CD4-positive, CD25-positive, alpha-beta regulatory T cell (primary cell): ENCODE measurements around the gene DESI2. TPM values are rescaled to one million over a fixed set of nuclear protein-coding genes. Genes with fewer than 3 reads are reported as not detected.
A peak's percentile ranks its signal among the peaks of the same experiment; 100 is the strongest.
"Not testable (repeated sequence)": the region's sequence is repeated elsewhere in the genome, so short reads cannot be mapped to it uniquely, and the experiment has no call there.

Experiments used
- ATAC-seq, 2 donors: fragments of 150-1000 bp; cut with Tn5 transposase; one replicate each; pipeline ENCODE4 v1.10.0; 2021; ENCODE audit warnings: low read depth in 2 of 2, moderate number of reproducible peaks in 2 of 2, moderate library complexity in 1 of 2
- DNase-seq, 3 donors: peaks; one replicate each; pipeline versions ENCODE4 v3.0.0 to v3.0.0-alpha.2; 2012 to 2022; ENCODE audit warnings: mixed read lengths in 1 of 3
- H3K27ac ChIP-seq: one replicate; pipeline ENCODE4 v1.7.0; 2013; ENCODE audit warnings: mild to moderate bottlenecking, low read length; ENCODE audit not compliant: insufficient read depth, poor library complexity, severe bottlenecking
- H3K27me3 ChIP-seq: one replicate; pipeline ENCODE4 v1.7.0; 2013; ENCODE audit warnings: low read length; ENCODE audit not compliant: control insufficient read depth, insufficient read depth
- H3K36me3 ChIP-seq: one replicate; pipeline ENCODE4 v1.7.0; 2013; ENCODE audit warnings: mild to moderate bottlenecking, low read length, moderate library complexity; ENCODE audit not compliant: control insufficient read depth, insufficient read depth
- H3K4me1 ChIP-seq: 2 replicates; pipeline ENCODE4 v1.7.0; 2013; ENCODE audit warnings: mild to moderate bottlenecking, low read length; ENCODE audit not compliant: insufficient read depth, control insufficient read depth, poor library complexity, severe bottlenecking
- H3K4me3 ChIP-seq: one replicate; pipeline ENCODE4 v1.7.0; 2013; ENCODE audit warnings: low read depth, mild to moderate bottlenecking, low read length, moderate library complexity
- H3K9me3 ChIP-seq, 2 experiments: 1 replicate in 1 of 2; 2 replicates in 1 of 2; pipeline ENCODE4 v1.7.0; 2013; ENCODE audit warnings: low read length in 2 of 2, mild to moderate bottlenecking in 1 of 2, moderate library complexity in 1 of 2; ENCODE audit not compliant: control insufficient read depth in 2 of 2
- H3K27ac Mint-ChIP-seq, 3 donors: one replicate each; pipeline ENCODE4 v1.8.0; 2020 to 2022; ENCODE audit warnings: mild to moderate bottlenecking in 3 of 3, mixed read lengths in 3 of 3, moderate library complexity in 2 of 3
- H3K27me3 Mint-ChIP-seq: one replicate; pipeline ENCODE4 v1.8.0; 2022; ENCODE audit warnings: mild to moderate bottlenecking, mixed read lengths
- H3K36me3 Mint-ChIP-seq: one replicate; pipeline ENCODE4 v1.8.0; 2020; ENCODE audit warnings: mixed read lengths
- H3K4me1 Mint-ChIP-seq, 4 donors: one replicate each; pipeline ENCODE4 v1.8.0; 2020 to 2022; ENCODE audit warnings: mixed read lengths in 4 of 4, mild to moderate bottlenecking in 1 of 4
- H3K4me3 Mint-ChIP-seq, 4 donors: one replicate each; pipeline ENCODE4 v1.8.0; 2020 to 2022; ENCODE audit warnings: mild to moderate bottlenecking in 4 of 4, mixed read lengths in 4 of 4, moderate library complexity in 3 of 4
- H3K9me3 Mint-ChIP-seq, 7 donors: one replicate each; pipeline ENCODE4 v1.8.0; 2020 to 2022; ENCODE audit warnings: mixed read lengths in 7 of 7, mild to moderate bottlenecking in 3 of 7, moderate library complexity in 2 of 7
- polyA plus RNA-seq, 4 donors: library from polyadenylated mRNA; unstranded; fragments of 300-500 nt; fragmentation: Illumina TruSeq; gene quantifications; one replicate each; pipeline ENCODE4 v1.2.3, GENCODE V29; 2021
- total RNA-seq: library from RNA; stranded (reverse); gene quantifications from one replicate; pipeline ENCODE4 v1.2.3, GENCODE V29; 2022

DESI2 gene
- total and polyA plus RNA-seq, 5 donors from 2014 or later = 15.6 to 23.7 (median 18.4) TPM

DNA sequence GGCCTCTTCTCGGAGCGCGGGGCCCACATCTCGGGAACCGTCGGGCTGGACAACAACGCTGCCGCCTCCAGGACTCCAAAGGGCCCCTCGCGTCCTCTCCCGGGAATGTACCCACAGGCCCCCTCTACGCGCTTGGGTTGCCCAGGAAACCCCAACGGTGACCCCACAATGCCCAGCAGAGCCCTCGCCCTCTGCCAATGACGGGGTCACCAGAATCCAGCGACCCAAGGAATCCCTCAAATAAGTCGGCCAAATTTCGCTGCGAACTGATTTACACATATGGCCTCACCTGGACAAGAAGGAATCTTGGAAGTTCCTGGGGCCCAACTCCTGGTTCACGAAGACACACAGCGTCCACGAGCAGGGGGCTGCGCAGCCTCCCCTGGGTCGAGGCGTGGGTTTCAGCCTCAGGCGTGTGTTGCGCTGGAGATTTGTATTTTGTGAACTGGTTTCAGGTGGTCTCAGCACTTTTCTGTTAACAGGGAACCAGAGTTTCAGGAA, 78.1 kb downstream of the DESI2 start:
- Histone ChIP-seq H3K27me3 (peaks cover 4% of the 10 kb centered on the region), H3K4me1 (peaks cover 12% of the 10 kb centered on the region), H3K4me3 (no peak overlapping the region), H3K36me3 (no peaks in the 10 kb centered on the region), H3K9me3 (no peaks in the 10 kb centered on the region), H3K27ac (no peak overlapping the region)
- ATAC-seq = no peak
- peaks cover 47% of the 10 kb centered on the region for H3K27me3 Mint-ChIP-seq
- H3K9me3 Mint-ChIP-seq = peaks cover 0 to 3% (median 0%) of the 10 kb centered on the region in 7 donors
- H3K27ac Mint-ChIP-seq = peak overlapping the region in 1 of 3 donors; percentile 42
- H3K4me1 Mint-ChIP-seq = peaks cover 0 to 15% (median 3%) of the 10 kb centered on the region in 4 donors
- no peaks in the 10 kb centered on the region for H3K36me3 Mint-ChIP-seq
- H3K4me3 Mint-ChIP-seq = peak overlapping the region in 3 of 4 donors; percentile 66 to 84 (median 70)
- no peak for DNase-seq

DNA sequence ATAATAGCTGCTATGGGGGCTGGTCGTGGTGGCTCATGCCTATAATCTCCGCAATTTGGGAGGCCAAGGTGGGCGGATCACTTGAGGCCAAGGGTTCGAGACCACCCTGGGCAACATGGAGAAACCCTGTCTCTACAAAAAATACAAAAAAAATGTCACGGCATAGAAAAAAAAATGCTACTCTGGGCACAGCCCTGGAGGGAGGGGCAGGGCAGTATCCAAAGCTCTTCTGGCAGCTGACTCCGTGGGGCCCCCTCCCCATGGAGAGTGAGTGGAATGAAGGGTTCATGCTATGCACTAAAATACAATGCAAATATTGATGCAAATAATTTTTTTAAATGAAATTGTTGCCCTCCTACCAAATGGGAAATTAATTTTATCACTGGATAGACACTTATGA, 78.7 kb downstream of the DESI2 start:
- ATAC-seq (no peak), DNase-seq (no peak)
- H3K27ac ChIP-seq = no peak overlapping the region
- Mint-ChIP-seq H3K4me1 (peaks cover 0 to 15% (median 3%) of the 10 kb centered on the region in 4 donors), H3K27ac (no peak overlapping the region), H3K36me3 (no peaks in the 10 kb centered on the region), H3K9me3 (peaks cover 0 to 3% (median 0%) of the 10 kb centered on the region in 7 donors), H3K4me3 (peak overlapping the region in 3 of 4 donors; percentile 48 to 84 (median 66)), H3K27me3 (peaks cover 43% of the 10 kb centered on the region)
- H3K9me3 ChIP-seq = no peaks in the 10 kb centered on the region
- H3K27me3 ChIP-seq = peaks cover 4% of the 10 kb centered on the region
- H3K36me3 ChIP-seq = no peaks in the 10 kb centered on the region
- H3K4me3 ChIP-seq = no peak overlapping the region
- peaks cover 12% of the 10 kb centered on the region for H3K4me1 ChIP-seq

DNA sequence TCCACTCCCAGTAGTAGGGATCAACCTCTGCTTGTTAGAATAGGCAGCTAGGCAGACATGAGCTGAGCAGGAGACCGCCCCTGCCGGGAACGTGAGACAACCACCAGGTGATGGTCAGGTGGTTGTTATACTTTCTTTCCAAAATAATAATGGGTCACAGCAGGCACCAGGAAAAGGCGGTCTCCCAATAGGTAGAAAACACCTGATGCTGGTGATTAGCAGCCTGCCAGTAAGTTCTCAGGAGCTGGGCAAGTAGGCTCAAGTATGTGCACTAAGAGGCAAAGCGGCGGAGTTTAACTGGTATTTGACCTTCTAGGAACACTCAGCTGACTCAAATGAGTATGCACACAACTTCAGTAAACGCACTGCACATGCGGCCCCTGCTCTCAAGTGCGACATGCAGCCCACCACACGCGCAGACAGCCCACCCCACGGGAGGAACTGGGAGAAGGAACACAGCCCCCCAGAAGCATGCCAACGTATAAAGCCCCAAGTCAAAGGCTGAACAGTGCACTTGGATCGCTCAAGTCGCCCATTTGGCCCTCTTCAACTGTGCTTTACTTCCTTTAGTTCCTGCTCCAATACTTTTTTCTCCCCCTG, 80.0 kb downstream of the DESI2 start:
- no peak overlapping the region for H3K27ac ChIP-seq

DNA sequence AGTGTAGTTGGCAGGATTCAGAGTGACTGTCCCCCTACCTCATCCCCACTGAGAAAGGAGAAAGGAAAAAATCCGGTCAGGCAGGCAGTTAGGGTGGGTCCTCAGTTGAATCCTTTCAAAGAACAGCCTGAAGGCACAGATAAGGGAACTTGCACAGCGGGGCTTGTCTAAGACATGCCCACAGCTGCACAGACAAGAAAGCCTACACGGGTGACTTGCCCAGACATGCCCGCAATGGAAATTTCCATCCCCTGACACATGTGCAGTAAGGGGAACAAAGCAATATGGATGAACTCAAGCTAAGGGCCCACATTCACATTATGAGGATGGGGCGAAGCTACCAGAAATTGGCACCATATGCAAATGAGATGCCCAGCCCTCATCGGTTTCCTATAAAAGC, 82.5 kb downstream of the DESI2 start:
- no peak for ATAC-seq
- no peak overlapping the region for H3K27ac ChIP-seq
- no peak overlapping the region for H3K4me3 ChIP-seq
- Mint-ChIP-seq H3K4me1 (peaks cover 0 to 5% (median 0%) of the 10 kb centered on the region in 4 donors), H3K36me3 (no peaks in the 10 kb centered on the region), H3K9me3 (peaks cover 0 to 1% (median 0%) of the 10 kb centered on the region in 7 donors), H3K27me3 (peaks cover 22% of the 10 kb centered on the region), H3K4me3 (no peak overlapping the region), H3K27ac (no peak overlapping the region)
- peak in 1 of 3 donors; percentile 63 for DNase-seq
- H3K27me3 ChIP-seq = peaks cover 4% of the 10 kb centered on the region
- no peaks in the 10 kb centered on the region for H3K36me3 ChIP-seq
- H3K9me3 ChIP-seq = no peaks in the 10 kb centered on the region
- peaks cover 3% of the 10 kb centered on the region for H3K4me1 ChIP-seq

More for the DNA sequence above, 80.0 kb downstream of the DESI2 start:
- H3K36me3 Mint-ChIP-seq = no peaks in the 10 kb centered on the region
- peaks cover 38% of the 10 kb centered on the region for H3K27me3 Mint-ChIP-seq
- no peak overlapping the region for H3K27ac Mint-ChIP-seq
- H3K4me3 Mint-ChIP-seq = peak overlapping the region in 1 of 4 donors; percentile 80
- peaks cover 0 to 15% (median 3%) of the 10 kb centered on the region in 4 donors for H3K4me1 Mint-ChIP-seq
- DNase-seq = no peak
- Histone ChIP-seq H3K4me1 (peaks cover 12% of the 10 kb centered on the region), H3K9me3 (no peaks in the 10 kb centered on the region), H3K36me3 (no peaks in the 10 kb centered on the region), H3K27me3 (peaks cover 4% of the 10 kb centered on the region), H3K4me3 (no peak overlapping the region)
- ATAC-seq = no peak
- H3K9me3 Mint-ChIP-seq = peaks cover 0 to 1% (median 0%) of the 10 kb centered on the region in 7 donors

DNA sequence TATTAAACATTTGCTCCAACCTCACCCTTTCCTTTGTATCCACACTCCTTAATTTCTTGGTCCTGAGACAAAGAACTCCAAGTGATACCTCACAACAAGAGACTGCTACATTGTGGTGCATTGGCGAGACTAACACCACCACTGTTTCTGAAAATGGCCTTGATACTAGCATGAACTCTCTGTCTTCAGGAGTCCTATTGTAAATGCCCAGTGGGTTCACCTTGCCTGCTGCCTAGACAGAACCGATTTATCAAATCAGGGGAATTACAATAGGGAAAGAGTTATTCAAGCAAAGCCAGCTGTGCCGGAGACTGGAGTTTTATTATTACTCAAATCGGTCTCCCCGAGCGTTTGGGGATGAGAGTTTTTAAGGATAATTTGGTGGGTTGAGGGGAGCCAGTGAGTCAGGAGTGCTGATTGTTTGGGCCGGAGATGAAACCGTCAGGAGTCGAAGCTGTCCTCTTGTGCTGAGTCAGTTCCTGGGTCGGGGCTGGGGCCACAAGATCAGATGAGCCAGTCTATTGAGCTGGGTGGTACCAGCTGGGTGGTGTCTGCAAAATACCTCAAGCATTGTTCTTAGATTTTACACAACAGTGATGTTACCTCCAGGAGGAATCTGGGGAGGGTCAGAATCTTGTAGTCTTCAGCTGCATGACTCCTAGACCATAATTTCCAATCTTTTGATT, 83.1 kb downstream of the DESI2 start:
- Mint-ChIP-seq H3K9me3 (peaks cover 0 to 1% (median 0%) of the 10 kb centered on the region in 7 donors), H3K36me3 (no peaks in the 10 kb centered on the region), H3K4me1 (peaks cover 0 to 3% (median 0%) of the 10 kb centered on the region in 4 donors), H3K27me3 (peaks cover 20% of the 10 kb centered on the region), H3K4me3 (no peak overlapping the region), H3K27ac (no peak overlapping the region)
- Histone ChIP-seq H3K27me3 (peaks cover 4% of the 10 kb centered on the region), H3K27ac (no peak overlapping the region), H3K4me3 (no peak overlapping the region), H3K4me1 (peaks cover under 1% of the 10 kb centered on the region), H3K36me3 (no peaks in the 10 kb centered on the region), H3K9me3 (no peaks in the 10 kb centered on the region)
- ATAC-seq (no peak), DNase-seq (peak in 1 of 3 donors; percentile 53)

DNA sequence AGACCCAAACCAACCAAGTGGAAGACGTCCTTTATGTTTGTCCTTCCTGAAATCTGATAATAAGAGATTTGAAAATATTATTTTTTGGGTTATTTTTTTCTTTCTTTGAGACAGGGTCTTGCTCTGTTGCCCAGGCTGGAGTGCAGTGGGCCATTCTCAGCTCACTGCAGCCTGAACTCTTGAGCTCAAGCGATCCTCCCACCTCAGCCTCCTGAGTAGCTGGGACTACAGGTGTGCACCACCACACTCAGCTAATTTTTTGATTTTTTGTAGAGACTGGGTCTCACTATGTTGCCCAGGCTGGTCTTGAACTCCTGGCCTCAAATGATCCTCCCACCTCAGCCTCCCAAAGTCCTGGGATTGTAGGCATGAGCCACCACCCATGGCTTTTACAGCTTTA, 86.2 kb downstream of the DESI2 start:
- not testable (repeated sequence) for H3K4me1 ChIP-seq, H3K9me3 ChIP-seq, H3K27me3 ChIP-seq, H3K36me3 Mint-ChIP-seq, H3K4me3 ChIP-seq, DNase-seq, H3K9me3 Mint-ChIP-seq, H3K27me3 Mint-ChIP-seq, H3K4me1 Mint-ChIP-seq, H3K27ac Mint-ChIP-seq, ATAC-seq, H3K36me3 ChIP-seq, H3K27ac ChIP-seq, H3K4me3 Mint-ChIP-seq

DNA sequence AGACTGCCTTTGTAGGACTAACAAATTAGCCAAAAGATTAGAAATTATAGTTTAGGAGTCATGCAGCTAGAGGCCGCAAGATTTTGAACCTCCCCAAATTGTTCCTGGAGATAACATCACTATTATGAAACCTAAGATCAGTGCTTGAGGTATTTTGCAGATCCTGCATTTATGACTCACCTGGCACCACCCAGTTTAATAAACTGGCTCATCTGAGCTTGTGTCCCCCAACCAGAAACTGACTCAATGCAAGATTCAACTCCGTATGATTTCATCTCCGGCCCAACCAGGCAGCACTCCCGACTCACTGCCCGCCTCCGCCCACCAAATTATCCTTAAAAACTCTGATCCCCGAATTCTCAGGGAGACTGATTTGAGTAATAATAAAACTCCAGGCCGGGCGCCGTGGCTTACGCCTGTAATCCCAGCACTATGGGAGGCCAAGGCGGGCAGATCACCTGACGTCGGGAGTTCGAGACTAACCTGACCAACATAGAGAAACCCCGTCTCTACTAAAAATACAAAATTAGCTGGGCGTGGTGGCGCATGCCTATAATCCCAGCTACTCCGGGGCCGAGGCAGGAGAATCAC, 87.2 kb downstream of the DESI2 start:
- not testable (repeated sequence) for H3K36me3 Mint-ChIP-seq, H3K4me3 Mint-ChIP-seq, H3K9me3 ChIP-seq, H3K4me1 Mint-ChIP-seq, H3K27ac Mint-ChIP-seq, H3K27ac ChIP-seq, H3K27me3 Mint-ChIP-seq, H3K27me3 ChIP-seq, H3K4me1 ChIP-seq, H3K4me3 ChIP-seq, ATAC-seq, H3K36me3 ChIP-seq, H3K9me3 Mint-ChIP-seq
- peak in 1 of 3 donors; percentile 19 for DNase-seq
